IMR-90 (cell line): ENCODE results near the gene EDIL3. TPM values are rescaled to one million over a fixed set of nuclear protein-coding genes. Genes with fewer than 3 reads are reported as not detected.

Experiments
- ATAC-seq: fragments of 200-7000 bp; cut with Tn5 transposase; 2 replicates; pipeline ENCODE4 v1.9.1; 2020; ENCODE audit warnings: low read depth, mild to moderate bottlenecking, moderate library complexity
- BruUV-seq: library from RNA; stranded (reverse); fragments of 400-500 nt; replicated peaks from 2 replicates; lab custom pipeline; 2021; lab: Mats Ljungman, UMichigan
- CTCF ChIA-PET: fragments of 300-600 bp; formaldehyde crosslinking; extraction: SDS; loops from one replicate; lab custom pipeline; 2021; ENCODE audit warnings: antibody characterized with exemption; lab: Yijun Ruan, JAX
- POLR2A ChIA-PET: fragments of 300-600 bp; sonication (Branson Sonifier 250); formaldehyde crosslinking; loops from one replicate; lab custom pipeline; 2022; ENCODE audit warnings: antibody characterized with exemption; ENCODE audit not compliant: unreplicated experiment; lab: Charles Lee
- DNase-seq: peaks from one replicate; pipeline ENCODE4 v3.0.0; 2013
- H2AFZ ChIP-seq: replicated peaks from 2 replicates; pipeline ENCODE3; 2013; ENCODE audit warnings: low read length, mild to moderate bottlenecking; ENCODE audit not compliant: poor library complexity
- H2AK5ac ChIP-seq: 2 replicates; pipeline ENCODE4 v1.6.1; 2013; ENCODE audit warnings: low read depth, low read length, inconsistent platforms
- H2AK9ac ChIP-seq: replicated peaks from 2 replicates; pipeline ENCODE3; 2013; ENCODE audit warnings: mild to moderate bottlenecking, low read depth, low read length, moderate library complexity; ENCODE audit not compliant: poor library complexity
- H2BK120ac ChIP-seq: 2 replicates; pipeline ENCODE4 v1.6.1; 2013; ENCODE audit warnings: low read depth, low read length, inconsistent platforms
- H2BK15ac ChIP-seq: 3 replicates; pipeline ENCODE4 v1.6.1; 2013; ENCODE audit warnings: low read depth, low read length, inconsistent platforms
- H2BK20ac ChIP-seq: 2 replicates; pipeline ENCODE4 v1.6.1; 2013; ENCODE audit warnings: low read depth, mild to moderate bottlenecking, inconsistent platforms, low read length, moderate library complexity
- H2BK5ac ChIP-seq: 2 replicates; pipeline ENCODE4 v1.6.1; 2013; ENCODE audit warnings: mild to moderate bottlenecking, low read depth, low read length, inconsistent platforms; ENCODE audit not compliant: poor library complexity, severe bottlenecking
- H3K14ac ChIP-seq: replicated peaks from 2 replicates; pipeline ENCODE4 v1.6.1; 2013; ENCODE audit warnings: low read depth, low read length, inconsistent platforms
- H3K18ac ChIP-seq: 2 replicates; pipeline ENCODE4 v1.6.1; 2013; ENCODE audit warnings: low read depth, low read length, control low read depth
- H3K23ac ChIP-seq: 2 replicates; pipeline ENCODE4 v1.6.1; 2013; ENCODE audit warnings: low read depth, low read length, inconsistent platforms
- H3K27ac ChIP-seq: 2 replicates; pipeline ENCODE4 v1.5.1; 2013; ENCODE audit warnings: mild to moderate bottlenecking, control low read depth, low read length; ENCODE audit not compliant: insufficient read depth
- H3K27me3 ChIP-seq: 2 replicates; pipeline ENCODE4 v1.6.1; 2013; ENCODE audit warnings: low read length; ENCODE audit not compliant: control insufficient read depth, insufficient read depth
- H3K36me3 ChIP-seq: 2 replicates; pipeline ENCODE4 v1.6.1; 2013; ENCODE audit warnings: low read length, mixed read lengths; ENCODE audit not compliant: control insufficient read depth, insufficient read depth
- H3K4ac ChIP-seq: 2 replicates; pipeline ENCODE4 v1.6.1; 2013; ENCODE audit warnings: low read depth, low read length, inconsistent platforms
- H3K4me1 ChIP-seq: 2 replicates; pipeline ENCODE4 v1.6.1; 2013; ENCODE audit warnings: low read length, mixed read lengths; ENCODE audit not compliant: control insufficient read depth, insufficient read depth
- H3K4me2 ChIP-seq: 2 replicates; pipeline ENCODE4 v1.6.1; 2013; ENCODE audit warnings: low read depth, mild to moderate bottlenecking, control low read depth, low read length, moderate library complexity
- H3K4me3 ChIP-seq: 2 replicates; pipeline ENCODE4 v1.5.1; 2013; ENCODE audit warnings: low read depth, mild to moderate bottlenecking, control low read depth, low read length, moderate library complexity; ENCODE audit not compliant: insufficient read depth
- H3K56ac ChIP-seq: 2 replicates; pipeline ENCODE4 v1.6.1; 2013; ENCODE audit warnings: low read length, inconsistent platforms; ENCODE audit not compliant: insufficient read depth; ENCODE audit errors: extremely low read depth
- H3K79me1 ChIP-seq, 2 experiments: 2 replicates each; pipeline ENCODE4 v1.6.1; 2013; ENCODE audit warnings: low read length in 2 of 2, inconsistent platforms in 1 of 2, low read depth in 1 of 2
- H3K9ac ChIP-seq: 2 replicates; pipeline ENCODE4 v1.6.1; 2013; ENCODE audit warnings: low read depth, low read length, control low read depth
- H3K9me1 ChIP-seq: 2 replicates; pipeline ENCODE4 v1.6.1; 2013; ENCODE audit warnings: low read length, inconsistent platforms; ENCODE audit not compliant: insufficient read depth
- H3K9me3 ChIP-seq: 2 replicates; pipeline ENCODE4 v1.6.1; 2013; ENCODE audit warnings: low read length; ENCODE audit not compliant: control insufficient read depth, insufficient read depth
- H4K20me1 ChIP-seq: 2 replicates; pipeline ENCODE4 v1.6.1; 2013; ENCODE audit warnings: low read length, inconsistent platforms; ENCODE audit not compliant: insufficient read depth
- H4K5ac ChIP-seq: 2 replicates; pipeline ENCODE4 v1.6.1; 2013; ENCODE audit warnings: mild to moderate bottlenecking, low read depth, low read length, control low read depth
- H4K8ac ChIP-seq, 2 experiments: 2 replicates each; pipeline ENCODE4 v1.6.1; 2013; ENCODE audit warnings: low read depth in 2 of 2, low read length in 2 of 2, control low read depth in 1 of 2, inconsistent platforms in 1 of 2
- H4K91ac ChIP-seq: 2 replicates; pipeline ENCODE4 v1.6.1; 2013; ENCODE audit warnings: low read depth, low read length, inconsistent platforms; ENCODE audit not compliant: insufficient read depth
- BHLHE40 ChIP-seq: fragments of 150-350 bp; IDR thresholded peaks from 2 replicates; pipeline ENCODE4 v1.6.1; 2016; ENCODE audit warnings: mild to moderate bottlenecking, low read depth, low read length
- CEBPB ChIP-seq: IDR thresholded peaks from 2 replicates; pipeline ENCODE4 v1.6.1; 2012; ENCODE audit warnings: low read depth, low read length, improper control_type of control experiment
- CHD1 ChIP-seq: IDR thresholded peaks from 2 replicates; pipeline ENCODE4 v1.6.1; 2012; ENCODE audit warnings: low read depth, low read length, improper control_type of control experiment
- CTCF ChIP-seq: conservative IDR thresholded peaks from 2 replicates; pipeline ENCODE4 v1.5.1; 2012; ENCODE audit warnings: mild to moderate bottlenecking, low read depth, low read length, improper control_type of control experiment
- FOS ChIP-seq: fragments of 150-350 bp; IDR thresholded peaks from 2 replicates; pipeline ENCODE4 v1.6.1; 2016; ENCODE audit warnings: low read depth, low read length
- MAFK ChIP-seq: IDR thresholded peaks from 2 replicates; pipeline ENCODE4 v1.6.1; 2012; ENCODE audit warnings: low read depth, low read length, improper control_type of control experiment
- MAZ ChIP-seq: IDR thresholded peaks from 2 replicates; pipeline ENCODE4 v1.6.1; 2012; ENCODE audit warnings: low read depth, mild to moderate bottlenecking, low read length, improper control_type of control experiment, moderate library complexity, borderline replicate concordance
- POLR2A ChIP-seq: IDR thresholded peaks from 2 replicates; pipeline ENCODE4 v1.6.1; 2012; ENCODE audit warnings: mild to moderate bottlenecking, low read depth, low read length
- RAD21 ChIP-seq: IDR thresholded peaks from 2 replicates; pipeline ENCODE4 v1.6.1; 2012; ENCODE audit warnings: low read length, improper control_type of control experiment
- SMC3 ChIP-seq: fragments of 150-350 bp; IDR thresholded peaks from 2 replicates; pipeline ENCODE4 v1.6.1; 2016; ENCODE audit warnings: low read depth, mild to moderate bottlenecking, antibody characterized with exemption, low read length, moderate library complexity
- WGBS, 2 experiments: methylation state at CpG; one replicate each; pipeline versions ENCODE4 v1.1.5 to v1.1.7; 2013; ENCODE audit warnings: missing lambda C conversion rate in 2 of 2; ENCODE audit not compliant: insufficient read length in 1 of 2; ENCODE audit errors: extremely low coverage in 2 of 2; 5-methylcytosine and 5-hydroxymethylcytosine counted together
- dilution Hi-C: fragments of 300-500 bp; cut with HindIII; formaldehyde crosslinking; loops from one replicate; pipeline ENCODE4 v1.14.3; 2018; ENCODE audit warnings: low sequenced_read_pairs; ENCODE audit not compliant: unreplicated experiment
- in situ Hi-C: fragments of 300-500 bp; cut with MboI; formaldehyde crosslinking; loops from 3 replicates; pipeline ENCODE4 v1.14.3; 2019; ENCODE audit warnings: low sequenced_read_pairs, inconsistent platforms, mixed read lengths
- intact Hi-C: fragments of 100-400 bp; cut with micrococcal nuclease; formaldehyde crosslinking; loops from 2 replicates; pipeline ENCODE4 v1.10.0; 2022
- polyA plus RNA-seq, 3 experiments: library from polyadenylated mRNA; depleted of rRNA; stranded (reverse); fragments of >200 nt; gene quantifications; 2 replicates each; pipeline ENCODE4 v1.2.3, GENCODE V29; 2012; ENCODE audit warnings: low replicate concordance in 1 of 3
- total RNA-seq: library from RNA; depleted of rRNA; stranded (reverse); fragments of >200 nt; gene quantifications from 2 replicates; pipeline ENCODE4 v1.2.3, GENCODE V29; 2012
- TF ChIP-seq, protein P1 (sequence below): fragments of 150-350 bp; IDR thresholded peaks from 2 replicates; pipeline ENCODE4 v1.6.1; 2017; ENCODE audit warnings: mild to moderate bottlenecking, antibody characterized with exemption, low read length, low read depth

The EDIL3 gene
- total and polyA plus RNA-seq, 2 of the 4 experiments (the other 2 are of a cell fraction), result 55.5 to 82.8 TPM

DNA sequence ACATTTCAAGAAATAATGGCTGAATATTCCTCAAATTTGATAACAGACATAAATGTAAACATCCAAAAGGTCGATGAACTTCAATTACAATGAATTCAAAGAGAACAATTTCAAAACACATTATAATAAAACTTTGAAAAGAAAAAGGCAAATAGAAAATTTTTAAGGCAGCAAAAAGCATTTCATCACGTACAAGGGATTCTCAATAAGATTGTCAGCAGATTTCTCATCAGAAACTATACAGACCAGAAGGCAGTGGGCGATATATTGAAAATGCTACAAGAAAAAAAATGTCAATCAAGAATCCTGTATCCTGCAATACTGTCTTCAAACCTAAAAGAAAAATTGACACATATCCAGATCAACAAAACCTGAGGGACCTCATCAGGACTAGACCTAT lies 62.0 kb downstream of the EDIL3 start:
- no peak overlapping the region for H4K8ac ChIP-seq
- no peak overlapping the region for H4K5ac ChIP-seq
- no peak for TF ChIP-seq MAZ
- TF ChIP-seq SMC3, result no peak
- TF ChIP-seq CEBPB, result no peak
- TF ChIP-seq MAFK, result no peak
- no peak for TF ChIP-seq POLR2A
- TF ChIP-seq, protein P1, sequence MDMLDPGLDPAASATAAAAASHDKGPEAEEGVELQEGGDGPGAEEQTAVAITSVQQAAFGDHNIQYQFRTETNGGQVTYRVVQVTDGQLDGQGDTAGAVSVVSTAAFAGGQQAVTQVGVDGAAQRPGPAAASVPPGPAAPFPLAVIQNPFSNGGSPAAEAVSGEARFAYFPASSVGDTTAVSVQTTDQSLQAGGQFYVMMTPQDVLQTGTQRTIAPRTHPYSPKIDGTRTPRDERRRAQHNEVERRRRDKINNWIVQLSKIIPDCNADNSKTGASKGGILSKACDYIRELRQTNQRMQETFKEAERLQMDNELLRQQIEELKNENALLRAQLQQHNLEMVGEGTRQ, result no peak
- TF ChIP-seq RAD21, result no peak
- no peak for TF ChIP-seq CTCF
- TF ChIP-seq FOS, result no peak
- TF ChIP-seq CHD1, result no peak
- TF ChIP-seq BHLHE40, result no peak
- H3K27ac ChIP-seq, result no peak overlapping the region
- no peak overlapping the region for H2BK15ac ChIP-seq
- H4K20me1 ChIP-seq, result peaks cover 2% of the 10 kb centered on the region; the same call in 1 of the 2 replicates
- H3K23ac ChIP-seq, result no peak overlapping the region
- no CpG with 5 or more reads among the region's 3 CpGs for WGBS, 2 experiments
- H3K27me3 ChIP-seq, result no peaks in the 10 kb centered on the region
- no peak overlapping the region for H3K9ac ChIP-seq
- H2AK9ac ChIP-seq, result no peak overlapping the region
- H3K9me3 ChIP-seq, result peaks cover 4% of the 10 kb centered on the region
- ATAC-seq (no peak), DNase-seq (no peak)
- intact Hi-C loops, result no loop called here
- CTCF ChIA-PET, result no interaction called here
- H3K56ac ChIP-seq, result no peak overlapping the region
- H4K91ac ChIP-seq, result no peak overlapping the region
- H2BK20ac ChIP-seq, result no peak overlapping the region
- in situ Hi-C loops, result no loop called here
- no peak overlapping the region for H2BK120ac ChIP-seq
- no peak overlapping the region for H3K4ac ChIP-seq
- no peak overlapping the region for H2AK5ac ChIP-seq
- no peaks in the 10 kb centered on the region; the same call in 1 of the 2 replicates for H3K36me3 ChIP-seq
- H2BK5ac ChIP-seq, result no peak overlapping the region
- H3K4me3 ChIP-seq, result no peak overlapping the region
- BruUV-seq, result no TSS peak
- no peak overlapping the region for H3K4me2 ChIP-seq
- H2AFZ ChIP-seq, result no peak overlapping the region
- no peak overlapping the region for H3K18ac ChIP-seq
- no peak overlapping the region for H3K14ac ChIP-seq
- no peaks in the 10 kb centered on the region; the same call in 1 of the 2 replicates for H3K4me1 ChIP-seq
- H3K79me1 ChIP-seq, result peaks cover 7 to 9% of the 10 kb centered on the region in 2 experiments
- dilution Hi-C loops, result no loop called here
- POLR2A ChIA-PET, result no interaction called here
- H3K9me1 ChIP-seq, result no peaks in the 10 kb centered on the region
